SK-N-SH treated with all-trans-retinoic acid at 6 μM for 48 hours (cell line): Measurements from ENCODE around the gene HDGFL2.

Experiments
- ATAC-seq: fragments of 200-7000 bp; cut with Tn5 transposase; 3 replicates; pipeline ENCODE4 v1.9.1; 2020; ENCODE audit warnings: mild to moderate bottlenecking, moderate library complexity
- ARNTL ChIP-seq: fragments of 450-650 bp; formaldehyde crosslinking; IDR thresholded peaks from 2 replicates; pipeline ENCODE4 v1.5.0; 2020; ENCODE audit warnings: low read depth, mild to moderate bottlenecking, moderate library complexity, borderline replicate concordance
- CSDC2 ChIP-seq: fragments of 250-450 bp; sonication (Bioruptor Pico); IDR thresholded peaks from 2 replicates; pipeline ENCODE4 v1.5.0; 2020; ENCODE audit warnings: mild to moderate bottlenecking, moderate library complexity
- ESRRG ChIP-seq: fragments of 250-450 bp; sonication (Bioruptor Pico); IDR thresholded peaks from 2 replicates; pipeline ENCODE4 v1.6.1; 2021; ENCODE audit warnings: mild to moderate bottlenecking
- GLIS3 ChIP-seq: fragments of 250-450 bp; sonication (Bioruptor Pico); IDR thresholded peaks from 2 replicates; pipeline ENCODE4 v1.5.0; 2020; ENCODE audit warnings: mild to moderate bottlenecking, moderate library complexity
- ISL1 ChIP-seq: fragments of 250-450 bp; sonication (Bioruptor Pico); IDR thresholded peaks from 2 replicates; pipeline ENCODE4 v2.1.2; 2022; ENCODE audit warnings: mild to moderate bottlenecking, moderate library complexity
- OSR1 ChIP-seq: fragments of 250-450 bp; sonication (Bioruptor Pico); IDR thresholded peaks from 2 replicates; pipeline ENCODE4 v1.8.0; 2022; ENCODE audit warnings: moderate library complexity, mild to moderate bottlenecking, inconsistent platforms
- PPARA ChIP-seq: fragments of 250-450 bp; sonication (Bioruptor Pico); IDR thresholded peaks from 2 replicates; pipeline ENCODE4 v1.5.0; 2020; ENCODE audit warnings: mild to moderate bottlenecking, borderline replicate concordance
- RARB ChIP-seq: fragments of 250-450 bp; sonication (Bioruptor Pico); IDR thresholded peaks from 2 replicates; pipeline ENCODE4 v1.8.0; 2021; ENCODE audit warnings: mild to moderate bottlenecking, moderate library complexity
- SNAI2 ChIP-seq: fragments of 250-450 bp; sonication (Bioruptor Pico); IDR thresholded peaks from 2 replicates; pipeline ENCODE4 v1.5.0; 2020; ENCODE audit warnings: mild to moderate bottlenecking, moderate library complexity
- TCF4 ChIP-seq: fragments of 250-450 bp; sonication (Bioruptor Pico); IDR thresholded peaks from 2 replicates; pipeline ENCODE4 v1.8.0; 2021; ENCODE audit warnings: mild to moderate bottlenecking, moderate library complexity, borderline replicate concordance
- TOX ChIP-seq: fragments of 250-450 bp; sonication (Bioruptor Pico); IDR thresholded peaks from 2 replicates; pipeline ENCODE4 v1.8.0; 2021; ENCODE audit warnings: mild to moderate bottlenecking, moderate library complexity, borderline replicate concordance
- ZFP3 ChIP-seq: fragments of 250-450 bp; sonication (Bioruptor Pico); IDR thresholded peaks from 2 replicates; pipeline ENCODE4 v1.5.0; 2020; ENCODE audit warnings: mild to moderate bottlenecking, moderate library complexity
- ZFP30 ChIP-seq: fragments of 450-650 bp; formaldehyde crosslinking; IDR thresholded peaks from 2 replicates; pipeline ENCODE4 v1.5.0; 2022; ENCODE audit warnings: mild to moderate bottlenecking, moderate library complexity
- ZNF565 ChIP-seq: fragments of 450-650 bp; formaldehyde crosslinking; conservative IDR thresholded peaks from 2 replicates; pipeline ENCODE4 v1.5.0; 2020; ENCODE audit warnings: low read depth, mild to moderate bottlenecking, moderate library complexity
- ZNF8 ChIP-seq: fragments of 450-650 bp; formaldehyde crosslinking; IDR thresholded peaks from 2 replicates; pipeline ENCODE4 v1.5.0; 2020; ENCODE audit warnings: mild to moderate bottlenecking, moderate library complexity
- TF ChIP-seq, protein P1 (sequence below): fragments of 250-450 bp; sonication (Bioruptor Pico); IDR thresholded peaks from 2 replicates; pipeline ENCODE4 v1.8.0; 2021; ENCODE audit warnings: low read depth, mild to moderate bottlenecking, moderate library complexity, borderline replicate concordance
- TF ChIP-seq, protein P2 (sequence below): fragments of 250-450 bp; sonication (Bioruptor Pico); IDR thresholded peaks from 2 replicates; pipeline ENCODE4 v1.5.0; 2020; ENCODE audit warnings: mild to moderate bottlenecking, moderate library complexity
- TF ChIP-seq, protein P3 (sequence below): fragments of 250-450 bp; sonication (Bioruptor Pico); IDR thresholded peaks from 2 replicates; pipeline ENCODE4 v1.8.0; 2020; ENCODE audit warnings: mild to moderate bottlenecking, moderate library complexity, borderline replicate concordance
- TF ChIP-seq, protein P4 (sequence below): fragments of 250-450 bp; sonication (Bioruptor Pico); IDR thresholded peaks from 2 replicates; pipeline ENCODE4 v1.5.1; 2020; ENCODE audit warnings: low read depth, mild to moderate bottlenecking, moderate library complexity
- TF ChIP-seq, protein P5 (sequence below): fragments of 250-450 bp; sonication (Bioruptor Pico); IDR thresholded peaks from 2 replicates; pipeline ENCODE4 v1.5.1; 2021; ENCODE audit warnings: mild to moderate bottlenecking, moderate library complexity

Gene HDGFL2

DNA sequence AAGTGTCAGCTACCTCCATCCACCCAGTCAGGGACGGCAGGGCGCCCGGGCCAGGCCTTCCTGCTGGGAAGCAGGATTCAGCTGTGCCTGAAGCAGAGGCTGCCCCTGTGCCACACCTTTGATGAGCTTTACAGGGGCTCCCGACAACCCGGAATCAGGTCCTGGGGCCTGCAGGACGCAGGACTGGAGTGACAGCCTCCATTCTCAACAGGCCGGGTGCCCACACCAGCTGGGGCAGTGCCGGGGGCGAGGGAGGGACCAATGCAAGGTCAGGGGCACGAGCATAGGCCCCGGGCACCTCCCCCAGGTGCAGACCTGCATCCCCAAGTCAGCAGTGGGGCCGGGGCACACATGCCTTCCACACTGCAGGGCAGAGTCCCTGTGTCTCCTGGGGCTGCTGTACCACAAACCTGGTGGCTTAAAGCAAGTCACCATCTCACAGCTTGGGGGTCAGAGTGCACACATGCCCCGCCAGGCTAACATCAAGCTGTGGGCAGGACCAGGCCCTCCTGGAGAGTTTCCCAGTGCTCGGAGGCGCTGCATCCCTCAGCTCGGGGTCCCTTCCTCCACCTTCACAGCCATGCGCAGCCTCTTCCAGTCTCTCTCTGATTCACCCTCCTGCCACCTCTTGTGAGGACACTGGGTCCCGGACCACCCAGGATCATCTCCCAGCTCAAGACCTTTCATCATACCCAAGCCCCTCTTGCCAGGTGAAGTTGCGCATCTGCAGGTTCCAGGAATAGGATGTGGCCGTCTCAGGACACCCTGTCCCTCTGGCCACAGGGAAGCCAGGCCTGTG is 27.9 kb upstream of the HDGFL2 start:
- TF ChIP-seq, protein P1, sequence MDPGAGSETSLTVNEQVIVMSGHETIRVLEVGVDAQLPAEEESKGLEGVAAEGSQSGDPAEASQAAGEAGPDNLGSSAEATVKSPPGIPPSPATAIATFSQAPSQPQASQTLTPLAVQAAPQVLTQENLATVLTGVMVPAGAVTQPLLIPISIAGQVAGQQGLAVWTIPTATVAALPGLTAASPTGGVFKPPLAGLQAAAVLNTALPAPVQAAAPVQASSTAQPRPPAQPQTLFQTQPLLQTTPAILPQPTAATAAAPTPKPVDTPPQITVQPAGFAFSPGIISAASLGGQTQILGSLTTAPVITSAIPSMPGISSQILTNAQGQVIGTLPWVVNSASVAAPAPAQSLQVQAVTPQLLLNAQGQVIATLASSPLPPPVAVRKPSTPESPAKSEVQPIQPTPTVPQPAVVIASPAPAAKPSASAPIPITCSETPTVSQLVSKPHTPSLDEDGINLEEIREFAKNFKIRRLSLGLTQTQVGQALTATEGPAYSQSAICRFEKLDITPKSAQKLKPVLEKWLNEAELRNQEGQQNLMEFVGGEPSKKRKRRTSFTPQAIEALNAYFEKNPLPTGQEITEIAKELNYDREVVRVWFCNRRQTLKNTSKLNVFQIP (CRISPR knock-in tag), result no peak
- TF ChIP-seq SNAI2, result no peak
- no peak for TF ChIP-seq ARNTL (CRISPR knock-in tag)
- TF ChIP-seq PPARA (CRISPR knock-in tag), result no peak
- TF ChIP-seq, all 23 proteins: peak for 0
- ATAC-seq, result peak; percentile 2

DNA sequence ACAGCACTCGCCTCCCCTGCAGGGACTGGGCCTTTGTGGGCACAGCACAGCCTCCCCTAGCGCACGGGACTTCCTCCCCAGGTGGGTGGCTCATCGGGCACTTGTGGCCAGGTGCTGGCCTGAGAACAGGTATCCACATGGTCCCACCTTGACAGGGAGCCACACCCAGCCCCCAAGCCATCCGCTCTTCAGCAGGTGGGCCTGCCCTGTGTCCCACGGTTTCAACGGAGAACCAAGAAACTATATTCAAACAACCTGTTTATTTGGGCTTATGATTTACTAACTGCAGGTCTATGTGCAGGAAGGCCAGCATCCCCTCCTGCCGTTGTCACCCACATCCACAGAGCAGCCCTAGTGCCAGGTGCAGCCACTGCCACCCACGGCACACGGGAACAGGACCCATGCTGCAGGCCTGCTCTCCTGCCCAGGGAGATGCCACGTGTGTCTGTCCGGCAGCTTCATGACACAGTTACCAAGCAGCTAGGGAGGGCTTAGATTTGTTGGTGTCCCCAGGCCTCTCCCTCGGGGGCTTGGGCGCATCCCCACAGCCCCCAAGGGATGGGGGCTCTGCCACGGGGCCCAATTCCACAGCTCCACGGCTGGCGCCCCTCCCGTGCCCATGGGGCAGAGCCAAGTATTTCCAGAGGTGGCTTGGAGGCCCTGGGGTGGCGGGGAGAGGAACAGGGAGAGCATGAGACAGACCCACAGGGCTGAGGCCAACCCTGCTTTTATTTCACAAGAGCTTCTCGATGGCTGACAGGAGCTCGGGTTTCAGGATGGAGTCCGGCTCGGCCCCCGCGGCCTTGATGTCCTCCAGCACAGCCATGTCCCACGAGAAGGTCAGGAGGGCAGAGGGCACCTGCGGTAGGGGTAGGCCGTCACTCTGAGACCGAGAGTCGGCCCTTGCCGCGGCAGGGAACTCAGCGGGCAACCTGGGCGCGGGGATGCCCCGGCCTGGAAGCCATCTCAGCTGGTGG is 27.0 kb upstream of the HDGFL2 start:
- no peak; the same call in 2 of the 3 replicates for ATAC-seq
- TF ChIP-seq, protein P1 (CRISPR knock-in tag), result no peak
- TF ChIP-seq ZFP30 (CRISPR knock-in tag) (no peak), ESRRG (CRISPR knock-in tag) (no peak), RARB (CRISPR knock-in tag) (no peak), ISL1 (CRISPR knock-in tag) (no peak), ZNF565 (CRISPR knock-in tag) (no peak), PPARA (CRISPR knock-in tag) (no peak), ZNF8 (CRISPR knock-in tag) (no peak)
- TF ChIP-seq, protein P2, sequence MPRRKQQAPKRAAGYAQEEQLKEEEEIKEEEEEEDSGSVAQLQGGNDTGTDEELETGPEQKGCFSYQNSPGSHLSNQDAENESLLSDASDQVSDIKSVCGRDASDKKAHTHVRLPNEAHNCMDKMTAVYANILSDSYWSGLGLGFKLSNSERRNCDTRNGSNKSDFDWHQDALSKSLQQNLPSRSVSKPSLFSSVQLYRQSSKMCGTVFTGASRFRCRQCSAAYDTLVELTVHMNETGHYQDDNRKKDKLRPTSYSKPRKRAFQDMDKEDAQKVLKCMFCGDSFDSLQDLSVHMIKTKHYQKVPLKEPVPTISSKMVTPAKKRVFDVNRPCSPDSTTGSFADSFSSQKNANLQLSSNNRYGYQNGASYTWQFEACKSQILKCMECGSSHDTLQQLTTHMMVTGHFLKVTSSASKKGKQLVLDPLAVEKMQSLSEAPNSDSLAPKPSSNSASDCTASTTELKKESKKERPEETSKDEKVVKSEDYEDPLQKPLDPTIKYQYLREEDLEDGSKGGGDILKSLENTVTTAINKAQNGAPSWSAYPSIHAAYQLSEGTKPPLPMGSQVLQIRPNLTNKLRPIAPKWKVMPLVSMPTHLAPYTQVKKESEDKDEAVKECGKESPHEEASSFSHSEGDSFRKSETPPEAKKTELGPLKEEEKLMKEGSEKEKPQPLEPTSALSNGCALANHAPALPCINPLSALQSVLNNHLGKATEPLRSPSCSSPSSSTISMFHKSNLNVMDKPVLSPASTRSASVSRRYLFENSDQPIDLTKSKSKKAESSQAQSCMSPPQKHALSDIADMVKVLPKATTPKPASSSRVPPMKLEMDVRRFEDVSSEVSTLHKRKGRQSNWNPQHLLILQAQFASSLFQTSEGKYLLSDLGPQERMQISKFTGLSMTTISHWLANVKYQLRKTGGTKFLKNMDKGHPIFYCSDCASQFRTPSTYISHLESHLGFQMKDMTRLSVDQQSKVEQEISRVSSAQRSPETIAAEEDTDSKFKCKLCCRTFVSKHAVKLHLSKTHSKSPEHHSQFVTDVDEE (CRISPR knock-in tag), result no peak

DNA sequence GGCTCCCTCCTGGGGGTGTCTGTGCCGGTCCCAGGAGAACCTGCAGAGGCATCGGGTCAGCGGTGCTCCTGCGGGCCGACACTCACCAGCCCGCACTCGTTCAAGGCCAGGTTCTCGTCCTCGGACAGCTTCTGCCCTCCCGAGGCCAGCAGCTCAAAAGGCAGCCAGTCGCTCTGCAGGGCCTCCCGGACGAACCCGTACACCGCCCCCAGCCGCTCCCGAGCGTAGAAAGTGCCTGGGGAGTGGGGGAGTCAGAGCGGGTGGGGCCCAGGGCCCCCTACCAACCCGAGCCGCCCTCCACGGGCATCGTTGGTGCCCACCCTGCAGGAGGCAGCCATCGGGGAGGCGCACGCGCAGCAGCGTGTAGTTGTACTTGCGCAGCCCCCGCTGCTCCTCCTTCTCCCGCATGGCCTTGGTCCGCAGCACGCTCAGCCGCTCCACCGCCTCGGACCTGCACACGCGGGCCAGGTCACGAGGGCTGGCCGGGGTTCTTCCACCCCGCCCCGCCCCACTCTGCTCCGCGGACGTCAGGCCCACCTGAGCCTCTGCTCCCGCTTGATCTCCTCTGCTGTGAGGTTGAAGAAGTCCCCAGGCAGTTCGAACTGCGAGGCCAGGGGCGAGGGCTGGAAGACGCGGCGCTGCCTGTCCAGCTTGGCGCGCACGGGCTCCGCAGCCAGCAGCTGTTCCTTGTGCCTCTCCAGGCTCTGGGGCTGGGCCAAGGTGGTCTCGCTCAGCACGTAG is 26.0 kb upstream of the HDGFL2 start:
- TF ChIP-seq, protein P3, sequence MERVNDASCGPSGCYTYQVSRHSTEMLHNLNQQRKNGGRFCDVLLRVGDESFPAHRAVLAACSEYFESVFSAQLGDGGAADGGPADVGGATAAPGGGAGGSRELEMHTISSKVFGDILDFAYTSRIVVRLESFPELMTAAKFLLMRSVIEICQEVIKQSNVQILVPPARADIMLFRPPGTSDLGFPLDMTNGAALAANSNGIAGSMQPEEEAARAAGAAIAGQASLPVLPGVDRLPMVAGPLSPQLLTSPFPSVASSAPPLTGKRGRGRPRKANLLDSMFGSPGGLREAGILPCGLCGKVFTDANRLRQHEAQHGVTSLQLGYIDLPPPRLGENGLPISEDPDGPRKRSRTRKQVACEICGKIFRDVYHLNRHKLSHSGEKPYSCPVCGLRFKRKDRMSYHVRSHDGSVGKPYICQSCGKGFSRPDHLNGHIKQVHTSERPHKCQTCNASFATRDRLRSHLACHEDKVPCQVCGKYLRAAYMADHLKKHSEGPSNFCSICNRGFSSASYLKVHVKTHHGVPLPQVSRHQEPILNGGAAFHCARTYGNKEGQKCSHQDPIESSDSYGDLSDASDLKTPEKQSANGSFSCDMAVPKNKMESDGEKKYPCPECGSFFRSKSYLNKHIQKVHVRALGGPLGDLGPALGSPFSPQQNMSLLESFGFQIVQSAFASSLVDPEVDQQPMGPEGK, result no peak
- TF ChIP-seq, protein P4, sequence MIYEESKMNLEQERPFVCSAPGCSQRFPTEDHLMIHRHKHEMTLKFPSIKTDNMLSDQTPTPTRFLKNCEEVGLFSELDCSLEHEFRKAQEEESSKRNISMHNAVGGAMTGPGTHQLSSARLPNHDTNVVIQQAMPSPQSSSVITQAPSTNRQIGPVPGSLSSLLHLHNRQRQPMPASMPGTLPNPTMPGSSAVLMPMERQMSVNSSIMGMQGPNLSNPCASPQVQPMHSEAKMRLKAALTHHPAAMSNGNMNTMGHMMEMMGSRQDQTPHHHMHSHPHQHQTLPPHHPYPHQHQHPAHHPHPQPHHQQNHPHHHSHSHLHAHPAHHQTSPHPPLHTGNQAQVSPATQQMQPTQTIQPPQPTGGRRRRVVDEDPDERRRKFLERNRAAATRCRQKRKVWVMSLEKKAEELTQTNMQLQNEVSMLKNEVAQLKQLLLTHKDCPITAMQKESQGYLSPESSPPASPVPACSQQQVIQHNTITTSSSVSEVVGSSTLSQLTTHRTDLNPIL, result no peak
- TF ChIP-seq CSDC2 (CRISPR knock-in tag), result no peak
- TF ChIP-seq ISL1 (CRISPR knock-in tag), result no peak
- no peak for TF ChIP-seq OSR1 (CRISPR knock-in tag)
- no peak for TF ChIP-seq SNAI2
- TF ChIP-seq, protein P2 (CRISPR knock-in tag), result no peak
- TF ChIP-seq, protein P5, sequence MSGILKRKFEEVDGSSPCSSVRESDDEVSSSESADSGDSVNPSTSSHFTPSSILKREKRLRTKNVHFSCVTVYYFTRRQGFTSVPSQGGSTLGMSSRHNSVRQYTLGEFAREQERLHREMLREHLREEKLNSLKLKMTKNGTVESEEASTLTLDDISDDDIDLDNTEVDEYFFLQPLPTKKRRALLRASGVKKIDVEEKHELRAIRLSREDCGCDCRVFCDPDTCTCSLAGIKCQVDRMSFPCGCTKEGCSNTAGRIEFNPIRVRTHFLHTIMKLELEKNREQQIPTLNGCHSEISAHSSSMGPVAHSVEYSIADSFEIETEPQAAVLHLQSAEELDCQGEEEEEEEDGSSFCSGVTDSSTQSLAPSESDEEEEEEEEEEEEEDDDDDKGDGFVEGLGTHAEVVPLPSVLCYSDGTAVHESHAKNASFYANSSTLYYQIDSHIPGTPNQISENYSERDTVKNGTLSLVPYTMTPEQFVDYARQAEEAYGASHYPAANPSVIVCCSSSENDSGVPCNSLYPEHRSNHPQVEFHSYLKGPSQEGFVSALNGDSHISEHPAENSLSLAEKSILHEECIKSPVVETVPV (CRISPR knock-in tag), result no peak
- no peak for TF ChIP-seq ZFP3 (CRISPR knock-in tag)
- no peak for TF ChIP-seq TCF4
- no peak for TF ChIP-seq TOX
- TF ChIP-seq GLIS3 (CRISPR knock-in tag), result no peak
- no peak for ATAC-seq
